ENCODE data around the gene NEMP1.

The NEMP1 gene

GRCh38 chr12:57029457-57029856 lies 49.1 kb downstream of the NEMP1 start:
- TF ChIP-seq, protein P1, sequence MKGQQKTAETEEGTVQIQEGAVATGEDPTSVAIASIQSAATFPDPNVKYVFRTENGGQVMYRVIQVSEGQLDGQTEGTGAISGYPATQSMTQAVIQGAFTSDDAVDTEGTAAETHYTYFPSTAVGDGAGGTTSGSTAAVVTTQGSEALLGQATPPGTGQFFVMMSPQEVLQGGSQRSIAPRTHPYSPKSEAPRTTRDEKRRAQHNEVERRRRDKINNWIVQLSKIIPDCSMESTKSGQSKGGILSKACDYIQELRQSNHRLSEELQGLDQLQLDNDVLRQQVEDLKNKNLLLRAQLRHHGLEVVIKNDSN (IDR thresholded peaks at IDR 0.05), result no peak
- TF ChIP-seq TCF12 (IDR thresholded peaks at IDR 0.05; ENCODE audit: low read depth) (no peak), MAX (IDR thresholded peaks at IDR 0.05) (no peak), RAD21 (IDR thresholded peaks at IDR 0.05; ENCODE audit: low read depth) (no peak), CEBPB (IDR thresholded peaks at IDR 0.05) (no peak), YY1 (IDR thresholded peaks at IDR 0.05; ENCODE audit: low read depth) (no peak), ZBTB7A (IDR thresholded peaks at IDR 0.05; ENCODE audit: low read depth) (no peak)

GRCh38 chr12:57027805-57028153 lies 50.8 kb downstream of the NEMP1 start:
- no peak for TF ChIP-seq CREB1 (IDR thresholded peaks at IDR 0.05; ENCODE audit: low read depth)
- no peak for TF ChIP-seq NFIC (IDR thresholded peaks at IDR 0.05)
- TF ChIP-seq TAF1 (IDR thresholded peaks at IDR 0.05; ENCODE audit: low read depth), result no peak
- TF ChIP-seq FOXM1 (IDR thresholded peaks at IDR 0.05; ENCODE audit: borderline replicate concordance, low read depth), result no peak
- no peak for TF ChIP-seq TEAD4 (IDR thresholded peaks at IDR 0.05)
- no peak for TF ChIP-seq EP300 (IDR thresholded peaks at IDR 0.05; ENCODE audit: borderline replicate concordance)
- TF ChIP-seq ZBTB7A (IDR thresholded peaks at IDR 0.05; ENCODE audit: low read depth), result no peak
- no peak for TF ChIP-seq EGR1 (IDR thresholded peaks at IDR 0.05)
- no peak for TF ChIP-seq REST (IDR thresholded peaks at IDR 0.05; ENCODE audit: low read depth)
- no peak for TF ChIP-seq CEBPB (IDR thresholded peaks at IDR 0.05)
- no peak for TF ChIP-seq TCF12 (IDR thresholded peaks at IDR 0.05; ENCODE audit: low read depth)
- TF ChIP-seq, protein P1 (IDR thresholded peaks at IDR 0.05), result no peak
- TF ChIP-seq YY1 (IDR thresholded peaks at IDR 0.05; ENCODE audit: low read depth), result no peak
- no peak for TF ChIP-seq MAX (IDR thresholded peaks at IDR 0.05)
- TF ChIP-seq RAD21 (IDR thresholded peaks at IDR 0.05; ENCODE audit: low read depth), result no peak

DNA sequence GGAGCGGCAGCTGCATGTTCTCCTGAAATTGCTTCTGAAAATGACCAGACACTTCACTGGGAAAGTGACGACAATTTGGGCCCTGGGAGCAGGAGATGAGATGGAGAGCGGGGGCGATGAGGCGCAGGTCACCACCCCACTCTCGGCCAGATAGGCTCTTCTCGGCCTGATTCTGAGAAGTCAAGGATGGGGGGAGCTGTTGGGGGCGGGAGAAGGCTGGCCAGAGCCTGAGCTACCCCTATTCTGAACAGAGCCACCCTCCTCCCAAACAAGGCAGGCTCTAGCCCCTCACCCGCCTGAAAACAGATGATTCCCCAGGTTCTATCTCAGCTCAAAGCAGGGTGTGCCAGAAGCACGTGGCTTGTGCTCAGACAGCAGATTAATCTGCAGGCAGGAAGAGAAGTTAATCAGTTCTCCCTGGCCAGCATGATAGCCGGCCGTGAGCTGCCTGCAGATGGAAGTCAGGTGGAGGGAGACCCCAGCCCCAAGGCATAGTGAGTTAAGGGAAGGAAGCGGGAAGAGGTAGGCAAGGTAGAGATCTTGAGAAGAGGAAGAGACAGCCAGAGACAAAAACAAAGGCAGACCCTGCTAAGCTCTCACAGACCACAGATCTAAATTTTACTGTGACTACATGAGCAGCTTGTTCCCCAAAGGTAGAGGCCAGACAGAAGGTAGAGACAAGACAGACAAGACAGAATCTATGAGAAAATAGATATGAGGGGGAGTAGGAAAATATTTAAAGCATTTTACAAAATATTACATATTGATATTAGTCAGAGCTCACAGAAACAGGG lies 51.4 kb downstream of the NEMP1 start:
- TF ChIP-seq, protein P1 (IDR thresholded peaks at IDR 0.05), result no peak
- no peak for TF ChIP-seq YY1 (IDR thresholded peaks at IDR 0.05; ENCODE audit: low read depth)
- TF ChIP-seq REST (IDR thresholded peaks at IDR 0.05; ENCODE audit: low read depth), result no peak
- no peak for TF ChIP-seq TAF1 (IDR thresholded peaks at IDR 0.05; ENCODE audit: low read depth)
- TF ChIP-seq MAX (IDR thresholded peaks at IDR 0.05), result no peak
- TF ChIP-seq FOXM1 (IDR thresholded peaks at IDR 0.05; ENCODE audit: borderline replicate concordance, low read depth), result no peak
- no peak for TF ChIP-seq ZBTB7A (IDR thresholded peaks at IDR 0.05; ENCODE audit: low read depth)
- TF ChIP-seq CREB1 (IDR thresholded peaks at IDR 0.05; ENCODE audit: low read depth), result no peak
- no peak for TF ChIP-seq EP300 (IDR thresholded peaks at IDR 0.05; ENCODE audit: borderline replicate concordance)
- no peak for TF ChIP-seq CEBPB (IDR thresholded peaks at IDR 0.05)
- TF ChIP-seq TCF12 (IDR thresholded peaks at IDR 0.05; ENCODE audit: low read depth), result no peak
- no peak for TF ChIP-seq TEAD4 (IDR thresholded peaks at IDR 0.05)
- TF ChIP-seq EGR1 (IDR thresholded peaks at IDR 0.05), result no peak
- no peak for TF ChIP-seq RAD21 (IDR thresholded peaks at IDR 0.05; ENCODE audit: low read depth)
- TF ChIP-seq NFIC (IDR thresholded peaks at IDR 0.05), result no peak

DNA sequence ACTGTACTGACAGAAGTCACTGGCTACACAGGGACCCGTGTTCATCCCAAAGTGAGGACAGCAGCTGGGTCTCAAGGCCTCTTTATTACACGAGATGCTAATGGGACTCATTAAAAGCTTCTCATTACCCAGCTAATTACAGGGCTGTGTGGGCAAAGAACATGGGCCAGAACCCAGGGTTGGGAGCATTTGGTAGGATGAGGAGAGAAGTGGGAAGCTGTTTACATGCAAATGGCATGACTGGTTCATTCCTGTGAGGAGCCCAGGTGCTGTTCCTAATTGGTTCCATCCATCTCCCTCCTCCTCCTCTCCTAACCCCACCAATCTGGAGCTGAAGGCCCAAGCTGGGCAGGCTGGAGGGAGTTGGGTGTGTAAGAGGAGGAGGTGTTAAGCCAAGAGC lies 53.4 kb downstream of the NEMP1 start:
- TF ChIP-seq NFIC (IDR thresholded peaks at IDR 0.05) (no peak), TAF1 (IDR thresholded peaks at IDR 0.05; ENCODE audit: low read depth) (no peak), CREB1 (IDR thresholded peaks at IDR 0.05; ENCODE audit: low read depth) (no peak), CEBPB (IDR thresholded peaks at IDR 0.05) (no peak), EP300 (IDR thresholded peaks at IDR 0.05; ENCODE audit: borderline replicate concordance) (no peak), TEAD4 (IDR thresholded peaks at IDR 0.05) (no peak), EGR1 (IDR thresholded peaks at IDR 0.05) (no peak), RAD21 (IDR thresholded peaks at IDR 0.05; ENCODE audit: low read depth) (no peak), YY1 (IDR thresholded peaks at IDR 0.05; ENCODE audit: low read depth) (no peak), FOXM1 (IDR thresholded peaks at IDR 0.05; ENCODE audit: borderline replicate concordance, low read depth) (no peak), TCF12 (IDR thresholded peaks at IDR 0.05; ENCODE audit: low read depth) (no peak), MAX (IDR thresholded peaks at IDR 0.05) (no peak), REST (IDR thresholded peaks at IDR 0.05; ENCODE audit: low read depth) (no peak), ZBTB7A (IDR thresholded peaks at IDR 0.05; ENCODE audit: low read depth) (no peak)
- TF ChIP-seq, protein P1 (IDR thresholded peaks at IDR 0.05), result no peak

Measured in Ishikawa (cell line).